WERI-Rb-1 (cell line): ENCODE results near the gene LGR6.
"Not testable (repeated sequence)": the region's sequence is repeated elsewhere in the genome, so short reads cannot be mapped to it uniquely, and the experiment has no call there.

Experiments used
- DNase-seq: peaks from one replicate; pipeline ENCODE4 v3.0.0-alpha.2; 2020
- H3K27ac ChIP-seq: fragments of 250-450 bp; sonication (Bioruptor Pico); 2 replicates; pipeline ENCODE4 v1.5.1; 2020; ENCODE audit warnings: mild to moderate bottlenecking, moderate library complexity
- H3K27me3 ChIP-seq: fragments of 250-450 bp; sonication (Bioruptor Pico); 2 replicates; pipeline ENCODE4 v1.5.1; 2021; ENCODE audit warnings: mild to moderate bottlenecking, low read depth, moderate library complexity; ENCODE audit not compliant: insufficient read depth, severe bottlenecking
- H3K36me3 ChIP-seq: fragments of 250-450 bp; sonication (Bioruptor Pico); 2 replicates; pipeline ENCODE4 v1.5.1; 2020; ENCODE audit warnings: mild to moderate bottlenecking, moderate library complexity
- H3K4me3 ChIP-seq: 2 replicates; pipeline ENCODE4 v1.5.1; 2011; ENCODE audit warnings: low read depth, mild to moderate bottlenecking, control low read depth, low read length
- H3K9me3 ChIP-seq: fragments of 250-450 bp; sonication (Bioruptor Pico); 2 replicates; pipeline ENCODE4 v1.5.1; 2021; ENCODE audit warnings: mild to moderate bottlenecking, moderate library complexity; ENCODE audit not compliant: severe bottlenecking
- TF ChIP-seq, protein P1 (sequence below): IDR thresholded peaks from 2 replicates; pipeline ENCODE4 v1.5.1; 2011; ENCODE audit warnings: low read depth, mild to moderate bottlenecking, control low read depth, inconsistent platforms, low read length

Gene LGR6

DNA sequence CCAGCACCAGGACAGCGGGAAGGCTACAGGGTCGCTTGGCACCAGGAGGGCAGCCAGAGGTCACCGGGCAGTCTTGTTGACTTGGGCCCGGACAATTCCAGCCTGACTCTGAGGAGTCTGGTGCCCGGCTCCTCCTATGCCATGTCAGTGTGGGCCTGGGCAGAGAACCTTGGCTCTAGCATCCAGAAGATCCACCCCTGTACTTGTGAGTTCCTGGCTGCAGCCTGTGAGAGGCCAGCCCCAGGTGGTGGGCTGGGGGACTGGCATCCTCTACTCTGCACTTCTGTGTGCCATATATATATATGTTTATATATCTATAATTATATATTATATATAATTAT, 21.6 kb upstream of the LGR6 start:
- TF ChIP-seq, protein P1, sequence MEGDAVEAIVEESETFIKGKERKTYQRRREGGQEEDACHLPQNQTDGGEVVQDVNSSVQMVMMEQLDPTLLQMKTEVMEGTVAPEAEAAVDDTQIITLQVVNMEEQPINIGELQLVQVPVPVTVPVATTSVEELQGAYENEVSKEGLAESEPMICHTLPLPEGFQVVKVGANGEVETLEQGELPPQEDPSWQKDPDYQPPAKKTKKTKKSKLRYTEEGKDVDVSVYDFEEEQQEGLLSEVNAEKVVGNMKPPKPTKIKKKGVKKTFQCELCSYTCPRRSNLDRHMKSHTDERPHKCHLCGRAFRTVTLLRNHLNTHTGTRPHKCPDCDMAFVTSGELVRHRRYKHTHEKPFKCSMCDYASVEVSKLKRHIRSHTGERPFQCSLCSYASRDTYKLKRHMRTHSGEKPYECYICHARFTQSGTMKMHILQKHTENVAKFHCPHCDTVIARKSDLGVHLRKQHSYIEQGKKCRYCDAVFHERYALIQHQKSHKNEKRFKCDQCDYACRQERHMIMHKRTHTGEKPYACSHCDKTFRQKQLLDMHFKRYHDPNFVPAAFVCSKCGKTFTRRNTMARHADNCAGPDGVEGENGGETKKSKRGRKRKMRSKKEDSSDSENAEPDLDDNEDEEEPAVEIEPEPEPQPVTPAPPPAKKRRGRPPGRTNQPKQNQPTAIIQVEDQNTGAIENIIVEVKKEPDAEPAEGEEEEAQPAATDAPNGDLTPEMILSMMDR = 0 out of 2 replicates have a peak, but pooled peaks have one; percentile 1
- no peak for DNase-seq
- Histone ChIP-seq H3K4me3 (no peak overlapping the region), H3K9me3 (no peaks in the 10 kb centered on the region), H3K27me3 (no peaks in the 10 kb centered on the region), H3K36me3 (no peaks in the 10 kb centered on the region), H3K27ac (no peak overlapping the region)

DNA sequence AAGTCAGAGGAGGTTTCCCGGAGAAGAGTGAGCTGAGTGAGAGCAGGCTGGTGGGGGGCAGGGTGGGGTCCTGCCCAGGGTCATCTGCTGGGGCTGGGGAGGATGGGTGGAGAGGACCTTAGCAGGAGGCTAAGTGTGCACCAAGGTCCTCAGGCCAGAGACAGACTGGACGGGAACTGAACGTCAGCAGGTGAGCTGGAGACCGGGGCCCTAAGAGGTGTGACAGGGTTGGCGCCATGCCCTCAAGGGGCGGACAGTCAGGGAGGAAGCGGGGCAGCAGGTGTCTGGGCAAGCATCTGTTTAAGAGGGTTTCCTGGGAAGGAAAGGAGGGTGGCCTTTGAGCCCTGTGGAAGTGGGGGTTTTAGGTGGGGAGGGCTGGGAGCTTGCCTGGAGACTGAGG, 19.6 kb upstream of the LGR6 start:
- Histone ChIP-seq H3K27me3 (no peaks in the 10 kb centered on the region), H3K9me3 (no peaks in the 10 kb centered on the region), H3K27ac (no peak overlapping the region), H3K4me3 (no peak overlapping the region), H3K36me3 (no peaks in the 10 kb centered on the region)
- TF ChIP-seq, protein P1 = no peak
- peak; percentile 31 for DNase-seq

DNA sequence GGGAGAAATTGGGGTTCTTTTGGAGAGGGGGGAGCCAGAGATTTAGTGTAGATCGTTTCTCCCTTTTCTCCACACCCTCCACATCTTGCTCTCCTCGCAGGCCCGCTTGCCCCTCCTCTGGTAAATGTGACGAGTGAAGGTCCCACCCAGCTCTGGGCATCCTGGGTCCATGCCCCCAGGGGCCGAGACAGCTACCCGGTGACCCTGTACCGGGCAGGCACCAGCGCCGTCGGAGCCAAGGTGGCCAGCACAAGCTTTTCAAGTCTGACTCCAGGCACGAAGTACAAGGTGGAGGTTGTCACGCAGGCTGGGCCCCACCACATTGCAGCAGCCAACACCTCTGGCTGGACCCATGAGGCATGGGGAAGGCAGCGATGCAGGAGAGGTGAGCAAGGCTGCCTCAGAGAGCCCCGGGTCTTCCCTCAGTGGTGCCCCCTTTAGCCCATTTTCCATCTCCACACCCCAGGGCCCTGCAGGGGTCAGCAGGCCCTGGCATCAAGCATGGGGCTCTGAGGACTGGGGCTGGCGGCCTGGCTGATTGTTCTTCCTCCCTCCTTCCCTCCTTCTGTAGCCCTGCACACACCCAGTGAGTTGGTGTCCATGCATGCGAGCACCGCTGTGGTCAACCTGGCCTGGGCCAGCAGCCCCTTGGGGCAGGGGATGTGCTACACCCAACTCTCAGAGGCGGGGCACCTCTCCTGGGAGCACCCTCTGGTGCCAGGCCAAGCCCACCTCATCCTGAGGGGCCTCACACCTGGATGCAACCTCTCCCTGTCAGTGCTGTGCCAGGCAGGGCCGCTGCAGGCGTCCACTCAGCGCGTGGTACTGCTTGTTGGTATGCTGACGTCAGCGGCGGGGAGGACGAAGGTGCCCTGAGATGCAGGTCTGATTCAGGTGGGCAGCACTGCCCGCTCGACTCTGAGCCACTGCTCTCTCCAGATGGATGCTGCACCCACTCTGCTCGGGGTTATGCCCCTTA, 16.4 kb upstream of the LGR6 start:
- TF ChIP-seq, protein P1 = peak; percentile 51
- no peak overlapping the region for H3K27ac ChIP-seq

DNA sequence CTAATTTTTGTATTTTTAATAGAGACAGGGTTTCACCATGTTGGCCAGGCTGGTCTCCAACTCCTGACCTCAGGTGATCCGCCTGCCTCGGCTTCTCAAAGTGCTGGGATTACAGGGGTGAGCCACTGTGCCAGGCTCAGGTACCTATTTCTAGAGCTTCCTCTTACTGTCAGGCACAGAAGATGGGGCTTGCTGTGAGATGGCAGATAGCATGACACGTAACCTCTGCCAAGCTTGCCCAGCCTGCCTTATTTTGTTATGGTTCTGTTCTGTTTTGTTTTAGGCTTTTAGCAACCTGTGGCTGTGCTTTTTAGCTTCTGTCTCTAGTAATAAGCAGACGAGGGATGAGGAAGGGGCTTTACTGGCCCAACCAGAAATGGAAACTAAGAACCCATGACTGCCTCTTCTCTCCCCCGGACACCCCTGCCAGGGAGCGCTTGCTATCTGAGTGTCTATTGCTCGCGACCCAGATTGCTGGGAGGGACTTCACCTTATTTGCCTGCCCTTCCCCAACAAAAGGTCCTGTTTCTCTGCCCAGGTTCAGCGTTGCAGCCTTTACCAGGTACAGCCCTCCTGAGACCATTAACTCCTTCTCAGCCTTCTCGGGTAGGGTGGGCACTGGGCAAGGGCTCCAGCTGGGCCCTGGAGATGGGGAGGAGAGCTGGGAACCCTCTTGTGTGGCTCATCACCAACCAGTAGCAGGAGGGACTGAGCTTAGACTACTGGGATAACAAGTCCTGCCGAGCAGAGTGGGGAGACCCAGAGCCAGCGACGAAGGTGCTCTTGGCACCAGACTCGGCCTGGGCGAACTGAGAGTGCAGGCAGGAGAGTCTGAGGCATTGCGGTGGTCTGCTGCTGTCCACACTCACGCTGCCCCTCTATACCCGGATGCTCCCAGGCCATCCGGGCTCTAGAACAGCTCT, 13.5 kb upstream of the LGR6 start:
- no peak overlapping the region for H3K27ac ChIP-seq

More for the DNA sequence above, 16.4 kb upstream of the LGR6 start:
- Histone ChIP-seq H3K9me3 (no peaks in the 10 kb centered on the region), H3K27me3 (no peaks in the 10 kb centered on the region), H3K36me3 (no peaks in the 10 kb centered on the region), H3K4me3 (no peak overlapping the region)
- DNase-seq = no peak

DNA sequence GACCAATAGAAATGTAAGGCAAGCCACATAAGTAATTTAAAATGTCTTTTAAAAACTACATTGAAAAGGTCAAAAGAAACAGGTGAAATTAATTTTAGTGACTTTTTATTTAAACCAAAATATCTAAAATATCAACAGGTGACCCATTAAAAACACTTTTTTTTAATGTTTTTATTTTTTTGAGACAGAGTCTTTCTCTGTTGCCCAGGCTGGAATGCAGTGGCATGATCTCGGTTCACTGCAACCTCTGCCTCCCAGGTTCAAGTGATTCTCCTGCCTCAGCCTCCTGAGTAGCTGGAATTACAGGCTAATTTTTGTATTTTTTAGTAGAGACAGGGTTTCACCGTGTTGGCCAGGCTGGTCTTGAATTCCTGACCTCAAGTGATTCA, 12.9 kb upstream of the LGR6 start:
- not testable (repeated sequence) for DNase-seq, H3K4me3 ChIP-seq, H3K27ac ChIP-seq, H3K9me3 ChIP-seq, H3K27me3 ChIP-seq, H3K36me3 ChIP-seq

More for the DNA sequence above, 13.5 kb upstream of the LGR6 start:
- no peak overlapping the region for H3K4me3 ChIP-seq
- no peaks in the 10 kb centered on the region for H3K9me3 ChIP-seq
- no peaks in the 10 kb centered on the region for H3K36me3 ChIP-seq
- no peak for DNase-seq
- no peaks in the 10 kb centered on the region for H3K27me3 ChIP-seq
- TF ChIP-seq, protein P1 = no peak

DNA sequence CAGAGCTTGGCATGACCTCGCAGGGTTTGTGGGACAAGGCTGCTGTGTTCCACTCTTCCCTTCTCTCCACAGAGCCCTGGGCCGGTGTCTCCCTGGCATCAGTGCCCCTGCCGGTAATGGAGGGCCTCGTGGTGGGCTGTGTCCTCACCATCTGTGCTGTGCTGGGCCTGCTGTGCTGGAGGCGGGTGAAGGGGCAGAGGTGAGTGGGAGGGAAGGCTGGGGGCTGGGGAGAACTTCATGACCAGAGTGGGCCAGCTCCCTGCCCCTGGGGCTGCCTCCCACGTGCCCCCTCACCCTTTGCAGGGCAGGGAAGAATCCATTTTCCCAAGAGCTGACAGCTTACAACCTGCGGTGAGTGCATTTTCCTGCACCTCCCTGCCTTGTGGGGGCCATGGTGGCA, 12.0 kb upstream of the LGR6 start:
- no peak overlapping the region for H3K27ac ChIP-seq

More for the DNA sequence above, 12.0 kb upstream of the LGR6 start:
- no peaks in the 10 kb centered on the region for H3K36me3 ChIP-seq
- H3K9me3 ChIP-seq = no peaks in the 10 kb centered on the region
- no peak for DNase-seq
- TF ChIP-seq, protein P1 = no peak
- H3K4me3 ChIP-seq = no peak overlapping the region
- H3K27me3 ChIP-seq = no peaks in the 10 kb centered on the region
